Measurements from ENCODE around the gene CPT1B.
"Not testable (repeated sequence)": the region's sequence is repeated elsewhere in the genome, so short reads cannot be mapped to it uniquely, and the experiment has no call there.

CPT1B gene

GRCh38 chr22:50612528-50613221 is 34.4 kb upstream of the CPT1B start:
- Mint-ChIP-seq H3K27me3 (peaks cover 56% of the 10 kb centered on the region), H3K9me3 (no peaks in the 10 kb centered on the region), H3K27ac (no peak overlapping the region), H3K4me3 (peak overlapping the region in 1 of 2 donors; percentile 51), H3K4me1 (peaks cover 19% of the 10 kb centered on the region)
- DNase-seq (no peak), ATAC-seq (peak; percentile 56)

GRCh38 chr22:50612168-50612527 is 33.9 kb upstream of the CPT1B start:
- Mint-ChIP-seq H3K27ac (no peak overlapping the region), H3K27me3 (peaks cover 61% of the 10 kb centered on the region), H3K4me3 (no peak overlapping the region), H3K9me3 (no peaks in the 10 kb centered on the region), H3K4me1 (peaks cover 19% of the 10 kb centered on the region)
- no peak for DNase-seq
- ATAC-seq, result no peak

- ATAC-seq (no peak), DNase-seq (no peak)
- Mint-ChIP-seq H3K4me1 (peaks cover 19% of the 10 kb centered on the region), H3K27me3 (peaks cover 68% of the 10 kb centered on the region), H3K4me3 (no peak overlapping the region), H3K9me3 (no peaks in the 10 kb centered on the region), H3K27ac (no peak overlapping the region)
Observed at GRCh38 chr22:50611341-50612060, 33.3 kb upstream of the CPT1B start.

GRCh38 chr22:50610581-50610980 is 32.4 kb upstream of the CPT1B start:
- DNase-seq (no peak), ATAC-seq (no peak)
- peaks cover 19% of the 10 kb centered on the region for H3K4me1 Mint-ChIP-seq
- peaks cover 77% of the 10 kb centered on the region for H3K27me3 Mint-ChIP-seq
- H3K9me3 Mint-ChIP-seq, result no peaks in the 10 kb centered on the region
- no peak overlapping the region for H3K27ac Mint-ChIP-seq
- no peak overlapping the region for H3K4me3 Mint-ChIP-seq

- no peak for DNase-seq
- Mint-ChIP-seq H3K27ac (no peak overlapping the region), H3K4me3 (no peak overlapping the region), H3K27me3 (peaks cover 82% of the 10 kb centered on the region), H3K9me3 (no peaks in the 10 kb centered on the region), H3K4me1 (peaks cover 19% of the 10 kb centered on the region)
- ATAC-seq, result peak; percentile 17
Observed at GRCh38 chr22:50610041-50610451, 31.8 kb upstream of the CPT1B start.

GRCh38 chr22:50609599-50609998 is 31.4 kb upstream of the CPT1B start:
- no peak for DNase-seq
- Mint-ChIP-seq H3K27ac (no peak overlapping the region), H3K9me3 (no peaks in the 10 kb centered on the region), H3K27me3 (peaks cover 87% of the 10 kb centered on the region), H3K4me3 (no peak overlapping the region), H3K4me1 (peaks cover 19% of the 10 kb centered on the region)
- ATAC-seq, result no peak

GRCh38 chr22:50608996-50609395 is 30.8 kb upstream of the CPT1B start:
- Mint-ChIP-seq H3K27ac (no peak overlapping the region), H3K4me1 (peaks cover 19% of the 10 kb centered on the region), H3K4me3 (no peak overlapping the region), H3K27me3 (peaks cover 86% of the 10 kb centered on the region), H3K9me3 (no peaks in the 10 kb centered on the region)
- no peak for ATAC-seq
- DNase-seq, result no peak

GRCh38 chr22:50608058-50608840 is 30.0 kb upstream of the CPT1B start:
- not testable (repeated sequence) for H3K4me3 Mint-ChIP-seq, DNase-seq, H3K9me3 Mint-ChIP-seq, ATAC-seq
- H3K27ac Mint-ChIP-seq, result peak overlapping the region in 1 of 2 donors; percentile 35
- peaks cover 18% of the 10 kb centered on the region for H3K4me1 Mint-ChIP-seq
- H3K27me3 Mint-ChIP-seq, result peaks cover 85% of the 10 kb centered on the region

- Mint-ChIP-seq H3K4me3 (no peak overlapping the region), H3K4me1 (peaks cover 17% of the 10 kb centered on the region), H3K27me3 (peaks cover 86% of the 10 kb centered on the region), H3K9me3 (no peaks in the 10 kb centered on the region), H3K27ac (peak overlapping the region in 1 of 2 donors; percentile 64)
- DNase-seq (no peak), ATAC-seq (no peak)
Observed at GRCh38 chr22:50607659-50608020, 29.4 kb upstream of the CPT1B start.

- no peak overlapping the region for H3K4me3 Mint-ChIP-seq
- no peak for DNase-seq
- H3K9me3 Mint-ChIP-seq, result no peaks in the 10 kb centered on the region
- peaks cover 15% of the 10 kb centered on the region for H3K4me1 Mint-ChIP-seq
- H3K27ac Mint-ChIP-seq, result no peak overlapping the region
- H3K27me3 Mint-ChIP-seq, result peaks cover 87% of the 10 kb centered on the region
- ATAC-seq, result no peak
Observed at GRCh38 chr22:50606946-50607658, 28.9 kb upstream of the CPT1B start.

GRCh38 chr22:50606165-50606945 is 28.1 kb upstream of the CPT1B start:
- peak; percentile 60 for ATAC-seq
- Mint-ChIP-seq H3K27ac (no peak overlapping the region), H3K27me3 (peaks cover 87% of the 10 kb centered on the region), H3K9me3 (no peaks in the 10 kb centered on the region), H3K4me3 (no peak overlapping the region), H3K4me1 (peaks cover 20% of the 10 kb centered on the region)
- DNase-seq, result no peak

GRCh38 chr22:50605613-50606074 is 27.4 kb upstream of the CPT1B start:
- H3K4me3 Mint-ChIP-seq, result no peak overlapping the region
- peaks cover 82% of the 10 kb centered on the region for H3K27me3 Mint-ChIP-seq
- H3K4me1 Mint-ChIP-seq, result peaks cover 20% of the 10 kb centered on the region
- H3K27ac Mint-ChIP-seq, result no peak overlapping the region
- no peaks in the 10 kb centered on the region for H3K9me3 Mint-ChIP-seq
- DNase-seq (no peak), ATAC-seq (no peak)

- Mint-ChIP-seq H3K4me3 (no peak overlapping the region), H3K4me1 (peaks cover 20% of the 10 kb centered on the region), H3K27ac (no peak overlapping the region), H3K9me3 (no peaks in the 10 kb centered on the region), H3K27me3 (peaks cover 79% of the 10 kb centered on the region)
- no peak for DNase-seq
- ATAC-seq, result no peak
Observed at GRCh38 chr22:50605002-50605612, 26.9 kb upstream of the CPT1B start.

- H3K27me3 Mint-ChIP-seq, result peaks cover 79% of the 10 kb centered on the region
- ATAC-seq (no peak), DNase-seq (no peak)
- H3K4me1 Mint-ChIP-seq, result peaks cover 24% of the 10 kb centered on the region
- no peak overlapping the region for H3K4me3 Mint-ChIP-seq
- no peak overlapping the region for H3K27ac Mint-ChIP-seq
- H3K9me3 Mint-ChIP-seq, result no peaks in the 10 kb centered on the region
Observed at GRCh38 chr22:50604256-50605001, 26.2 kb upstream of the CPT1B start.
